GM12865 (cell line): ENCODE measurements around the gene SENP3.

Experiments
- DNase-seq: peaks from one replicate; pipeline ENCODE4 v3.0.0; 2010; ENCODE audit warnings: low read depth
- H3K4me3 ChIP-seq: 2 replicates; pipeline ENCODE4 v1.5.1; 2011; ENCODE audit warnings: mild to moderate bottlenecking, low read depth, low read length, control low read depth
- TF ChIP-seq, protein P1 (sequence below): IDR thresholded peaks from 2 replicates; pipeline ENCODE4 v1.5.1; 2011; ENCODE audit warnings: low read length, control low read depth, low read depth, inconsistent platforms; ENCODE audit not compliant: insufficient read depth; ENCODE audit errors: missing control alignments

Gene SENP3

DNA sequence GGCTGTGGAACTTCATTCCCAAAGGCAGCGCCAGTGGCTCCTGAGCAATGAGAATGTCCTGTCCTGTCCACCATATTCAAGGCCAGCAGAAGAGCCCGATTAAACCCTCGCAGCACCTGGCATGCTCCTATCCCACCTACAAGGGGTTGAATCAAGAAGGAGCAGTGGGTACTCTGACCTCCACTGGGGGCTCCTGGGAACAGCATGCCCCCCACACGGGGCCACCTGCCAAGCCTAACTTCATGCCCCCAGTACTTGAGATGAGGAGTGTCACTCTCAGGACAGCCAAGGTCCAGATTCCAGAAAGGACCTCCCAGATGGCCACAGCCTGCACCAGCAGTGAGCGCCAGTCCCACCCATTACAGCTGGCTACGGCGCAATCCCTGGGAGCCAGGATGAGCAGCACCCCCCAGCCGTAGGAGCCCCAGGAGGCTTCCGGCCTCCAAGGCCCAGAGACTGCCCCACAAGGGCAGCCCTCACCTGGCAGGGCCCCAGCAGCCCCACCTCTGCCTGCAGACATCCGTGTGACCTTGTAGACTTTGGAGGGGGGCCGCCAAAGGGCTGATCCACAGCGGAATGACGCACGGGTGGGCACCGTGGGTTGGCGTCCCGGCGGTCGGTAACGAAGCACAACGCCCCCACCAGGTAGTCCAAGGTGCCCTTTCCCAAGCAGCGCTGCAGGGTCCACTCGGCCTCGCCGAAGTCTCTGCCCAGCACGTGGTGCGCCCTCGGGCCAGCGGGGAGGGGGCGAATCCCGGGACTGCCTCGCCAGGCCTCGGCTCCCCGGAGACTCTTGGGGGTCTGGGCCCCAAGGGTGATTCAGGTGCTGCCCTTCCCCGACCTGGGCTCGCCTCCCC, 20.9 kb downstream of the SENP3 start:
- H3K4me3 ChIP-seq = peak overlapping the region; percentile 91
- DNase-seq = no peak
- TF ChIP-seq, protein P1, sequence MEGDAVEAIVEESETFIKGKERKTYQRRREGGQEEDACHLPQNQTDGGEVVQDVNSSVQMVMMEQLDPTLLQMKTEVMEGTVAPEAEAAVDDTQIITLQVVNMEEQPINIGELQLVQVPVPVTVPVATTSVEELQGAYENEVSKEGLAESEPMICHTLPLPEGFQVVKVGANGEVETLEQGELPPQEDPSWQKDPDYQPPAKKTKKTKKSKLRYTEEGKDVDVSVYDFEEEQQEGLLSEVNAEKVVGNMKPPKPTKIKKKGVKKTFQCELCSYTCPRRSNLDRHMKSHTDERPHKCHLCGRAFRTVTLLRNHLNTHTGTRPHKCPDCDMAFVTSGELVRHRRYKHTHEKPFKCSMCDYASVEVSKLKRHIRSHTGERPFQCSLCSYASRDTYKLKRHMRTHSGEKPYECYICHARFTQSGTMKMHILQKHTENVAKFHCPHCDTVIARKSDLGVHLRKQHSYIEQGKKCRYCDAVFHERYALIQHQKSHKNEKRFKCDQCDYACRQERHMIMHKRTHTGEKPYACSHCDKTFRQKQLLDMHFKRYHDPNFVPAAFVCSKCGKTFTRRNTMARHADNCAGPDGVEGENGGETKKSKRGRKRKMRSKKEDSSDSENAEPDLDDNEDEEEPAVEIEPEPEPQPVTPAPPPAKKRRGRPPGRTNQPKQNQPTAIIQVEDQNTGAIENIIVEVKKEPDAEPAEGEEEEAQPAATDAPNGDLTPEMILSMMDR = no peak

DNA sequence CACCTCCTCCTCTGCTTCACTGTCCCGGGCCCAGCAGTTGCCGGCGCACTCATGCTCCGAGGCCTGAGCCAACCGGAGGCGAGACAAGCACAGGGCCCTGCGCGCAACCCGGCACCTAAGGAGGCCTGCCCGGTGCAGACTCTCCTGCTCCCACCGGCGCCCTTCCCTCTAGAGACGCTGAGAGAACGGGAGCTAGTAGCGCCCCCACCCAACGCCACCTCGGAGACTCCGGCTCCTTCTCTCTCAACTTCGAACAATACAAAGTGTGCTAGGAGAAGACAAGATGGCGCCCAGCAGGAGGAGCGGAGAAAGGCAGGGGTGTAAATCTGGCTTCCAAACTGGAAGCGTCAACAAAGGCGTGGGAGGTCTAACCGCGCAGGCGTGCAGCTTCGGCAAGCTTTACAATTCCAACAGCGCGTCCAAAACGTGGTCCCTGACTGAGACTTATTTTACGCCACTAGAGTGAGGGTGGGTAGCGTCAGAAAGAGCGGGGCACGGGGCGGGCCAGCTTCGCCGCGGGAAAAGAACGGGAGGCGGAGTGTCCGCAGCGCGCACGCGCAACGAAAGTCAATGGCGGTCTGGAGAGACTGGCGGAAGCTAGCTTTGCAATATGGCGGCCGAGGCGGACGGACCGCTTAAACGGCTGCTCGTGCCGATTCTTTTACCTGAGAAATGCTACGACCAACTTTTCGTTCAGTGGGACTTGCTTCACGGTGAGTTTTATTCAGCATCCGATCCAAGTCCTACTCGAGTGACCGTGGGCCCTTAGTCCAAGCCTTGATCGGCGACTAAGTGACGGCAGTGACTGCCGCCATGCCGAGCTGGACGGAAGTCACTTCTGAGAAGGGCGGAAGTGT, 21.8 kb downstream of the SENP3 start, which contains the start of gene MPDU1:
Gene MPDU1, plus strand, starts transcription at position 600 of the 857 bp plus-strand sequence. Its CDS starts 11 bp downstream, at position 611.
- DNase-seq = peak; percentile 97
- H3K4me3 ChIP-seq = peak within 1 kb of the TSS; percentile 91
- TF ChIP-seq, protein P1 = no peak

DNA sequence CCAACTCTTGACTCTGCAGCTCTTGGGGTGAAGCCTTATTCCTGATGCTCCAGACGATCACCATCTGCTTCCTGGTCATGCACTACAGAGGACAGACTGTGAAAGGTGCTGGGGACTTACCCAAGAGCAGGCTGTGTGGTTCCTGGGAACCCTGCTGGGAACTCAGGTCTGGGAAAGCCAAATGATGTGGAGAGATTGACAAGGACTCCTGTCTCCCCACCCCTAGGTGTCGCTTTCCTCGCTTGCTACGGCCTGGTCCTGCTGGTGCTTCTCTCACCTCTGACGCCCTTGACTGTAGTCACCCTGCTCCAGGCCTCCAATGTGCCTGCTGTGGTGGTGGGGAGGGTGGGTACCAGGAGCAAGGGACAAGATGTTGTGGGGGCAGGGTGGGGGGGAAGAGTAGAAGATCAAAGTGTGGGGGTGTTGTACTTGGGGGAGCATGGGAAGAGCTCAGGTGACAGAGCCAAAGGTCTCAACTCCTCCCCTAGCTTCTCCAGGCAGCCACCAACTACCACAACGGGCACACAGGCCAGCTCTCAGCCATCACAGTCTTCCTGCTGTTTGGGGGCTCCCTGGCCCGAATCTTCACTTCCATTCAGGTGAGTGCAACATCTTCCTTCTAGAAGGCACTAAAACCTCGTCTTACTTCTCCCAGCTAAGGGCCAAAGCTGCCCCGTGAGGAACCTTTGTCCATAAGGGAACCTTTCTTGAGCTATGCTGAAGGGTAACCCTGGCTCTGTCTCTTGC, 25.1 kb downstream of the SENP3 start:
- no peak for DNase-seq
- TF ChIP-seq, protein P1 = peak; percentile 24
- no peak overlapping the region for H3K4me3 ChIP-seq

DNA sequence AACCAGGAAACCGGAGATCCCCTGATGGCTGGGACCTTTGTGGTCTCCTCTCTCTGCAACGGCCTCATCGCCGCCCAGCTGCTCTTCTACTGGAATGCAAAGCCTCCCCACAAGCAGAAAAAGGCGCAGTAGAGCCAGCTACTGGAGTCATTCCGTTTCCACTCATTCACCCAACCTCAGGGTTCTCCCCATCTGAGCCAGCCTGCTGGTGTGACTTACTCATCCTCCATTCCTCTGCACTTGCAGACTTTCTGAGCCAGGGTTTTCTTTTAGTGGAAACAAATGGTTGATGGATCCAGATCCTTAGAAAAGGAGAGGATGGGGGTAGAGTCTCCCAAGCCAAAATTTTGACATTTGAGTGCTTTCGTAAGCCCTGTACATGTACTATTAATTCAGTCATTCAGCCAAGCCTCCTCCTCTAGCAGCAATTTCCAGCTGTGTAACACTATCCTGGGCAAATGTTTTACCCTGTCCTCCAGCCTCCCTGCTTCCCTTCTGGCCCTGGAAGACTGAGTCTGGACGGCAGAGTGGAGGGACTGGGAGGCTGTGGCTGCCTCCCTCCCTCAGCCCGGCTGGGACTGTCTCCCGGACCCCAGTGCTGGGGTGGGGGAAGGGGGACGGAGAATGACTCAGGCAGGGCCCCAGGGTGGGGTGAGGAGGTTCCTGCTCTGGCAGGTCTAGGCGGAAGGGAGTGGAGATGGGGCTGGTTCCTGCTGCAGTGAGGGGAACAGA, 25.9 kb downstream of the SENP3 start:
- no peak for DNase-seq
- TF ChIP-seq, protein P1 = no peak
- no peak overlapping the region for H3K4me3 ChIP-seq

- H3K4me3 ChIP-seq = no peak overlapping the region
- DNase-seq = no peak
- TF ChIP-seq, protein P1 = no peak
Observed at GRCh38 chr17:7588553-7589203, 27.0 kb downstream of the SENP3 start.
